ENCODE results near the gene CEP83.

Gene CEP83

DNA sequence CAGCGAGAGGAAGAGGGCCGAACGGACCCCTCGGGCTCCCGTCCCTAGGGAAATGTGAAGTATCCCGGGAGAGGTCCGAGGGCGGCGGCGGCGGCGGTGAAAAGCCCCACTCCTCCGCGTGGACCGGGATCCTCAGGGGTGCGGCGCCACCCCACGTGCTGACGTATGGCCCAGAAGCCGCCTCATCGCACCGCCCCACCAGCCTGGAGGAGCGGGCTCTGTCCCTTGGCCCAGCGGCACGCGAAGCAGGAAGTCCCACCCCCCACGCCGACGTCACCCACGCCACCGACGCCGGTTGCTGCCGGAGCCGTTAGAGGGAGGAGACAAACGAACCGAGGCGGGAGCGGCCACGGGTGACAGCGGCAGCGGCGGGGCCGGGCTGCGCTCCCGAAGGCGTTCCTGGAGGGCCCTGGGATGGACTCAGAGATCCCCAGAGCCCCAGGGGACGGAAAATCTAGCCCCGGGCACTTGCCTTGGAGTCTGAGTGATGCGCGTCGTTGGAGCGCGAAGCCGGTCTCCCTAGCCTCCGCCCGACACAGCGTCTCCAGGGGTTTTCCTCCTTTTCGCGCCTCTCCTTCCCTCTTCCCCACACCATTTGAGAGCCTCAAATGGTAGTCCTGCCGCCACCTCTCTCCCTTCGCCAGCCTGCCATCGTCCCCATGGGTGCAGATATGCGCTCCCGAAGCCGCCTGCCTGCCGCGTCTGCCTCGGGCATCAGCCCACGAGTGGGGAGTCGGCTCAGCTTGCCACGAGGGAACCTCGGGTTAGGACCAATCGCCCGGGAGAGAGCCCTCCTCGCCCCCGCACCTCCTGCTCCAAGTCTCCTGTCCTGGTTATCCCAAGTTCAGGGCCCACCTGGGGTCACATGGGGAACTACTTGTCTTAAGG lies at the start of gene CEP83:
CEP83 (minus strand) TSS at position 140 of the 888 bp plus-strand sequence. CDS start 47,377 bp downstream, outside the sequence.
- Histone ChIP-seq H3K36me3 (ENCODE audit: control insufficient read depth, low read depth, low read length) (no peaks in the 10 kb centered on the region), H3K27ac (ENCODE audit: low read length) (no peak within 1 kb of the TSS), H3K4me1 (ENCODE audit: control insufficient read depth, low read depth, low read length) (peaks cover 3% of the 10 kb centered on the region), H3K4me3 (ENCODE audit: low read length) (peak within 1 kb of the TSS; percentile 96), H3K9me3 (ENCODE audit: control insufficient read depth, low read depth, low read length) (no peaks in the 10 kb centered on the region), H3K9ac (ENCODE audit: low read length) (peak within 1 kb of the TSS; percentile 82), H3K27me3 (ENCODE audit: control insufficient read depth, insufficient read depth, low read length) (peaks cover 7% of the 10 kb centered on the region)

DNA sequence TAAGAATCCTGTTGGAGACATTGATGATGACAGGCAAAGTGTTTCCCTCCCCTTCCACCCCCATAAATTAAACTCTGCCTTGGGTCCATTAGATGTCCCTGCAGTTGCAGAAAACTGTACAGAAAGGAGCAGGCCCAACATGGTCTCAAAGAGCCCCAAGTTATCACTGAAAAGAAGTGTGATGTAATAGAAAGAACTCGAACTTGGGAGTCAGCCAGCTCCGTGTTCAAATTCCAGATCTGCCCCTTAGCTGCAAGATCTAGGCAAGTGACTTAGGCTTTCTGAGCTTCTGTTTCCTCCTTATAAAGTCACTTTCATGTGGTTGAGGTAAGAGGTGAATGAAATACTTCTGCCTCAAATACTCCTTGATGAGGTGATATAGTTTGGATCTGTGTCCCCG lies 49.6 kb upstream of the CEP83 start:
- H3K9me3 ChIP-seq (ENCODE audit: control insufficient read depth, low read depth, low read length), result no peaks in the 10 kb centered on the region
- H3K4me3 ChIP-seq (ENCODE audit: low read length), result no peak overlapping the region
- H3K27me3 ChIP-seq (ENCODE audit: control insufficient read depth, insufficient read depth, low read length), result no peaks in the 10 kb centered on the region
- no peak overlapping the region for H3K27ac ChIP-seq (ENCODE audit: low read length)
- no peaks in the 10 kb centered on the region for H3K36me3 ChIP-seq (ENCODE audit: control insufficient read depth, low read depth, low read length)
- H3K4me1 ChIP-seq (ENCODE audit: control insufficient read depth, low read depth, low read length), result no peaks in the 10 kb centered on the region
- no peak overlapping the region for H3K9ac ChIP-seq (ENCODE audit: low read length)

- Histone ChIP-seq H3K27me3 (ENCODE audit: control insufficient read depth, insufficient read depth, low read length) (no peaks in the 10 kb centered on the region), H3K36me3 (ENCODE audit: control insufficient read depth, low read depth, low read length) (no peaks in the 10 kb centered on the region), H3K4me1 (ENCODE audit: control insufficient read depth, low read depth, low read length) (no peaks in the 10 kb centered on the region)
Measured at GRCh38 chr12:94507455-94507854, 47.8 kb upstream of the CEP83 start.

DNA sequence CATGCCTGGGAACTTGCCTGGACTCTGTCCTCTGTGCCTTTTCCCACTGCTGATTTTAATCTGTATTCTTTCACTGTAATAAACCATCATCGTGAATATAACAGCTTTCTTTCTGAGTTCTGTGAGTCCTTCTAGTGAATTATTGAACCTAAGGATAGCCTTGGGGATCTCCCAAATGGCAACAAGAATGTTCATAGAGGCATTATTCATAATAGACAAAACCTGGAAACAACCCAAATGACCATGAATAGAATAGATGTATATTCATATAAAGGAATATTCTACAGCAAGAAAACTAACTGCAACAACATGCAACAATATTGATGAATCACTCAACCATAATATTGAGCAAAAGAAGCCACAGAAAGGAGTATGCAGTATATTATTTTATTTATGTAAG lies 44.7 kb upstream of the CEP83 start:
- H3K9ac ChIP-seq (ENCODE audit: low read length), result no peak overlapping the region
- no peaks in the 10 kb centered on the region for H3K4me1 ChIP-seq (ENCODE audit: control insufficient read depth, low read depth, low read length)
- H3K36me3 ChIP-seq (ENCODE audit: control insufficient read depth, low read depth, low read length), result no peaks in the 10 kb centered on the region
- H3K4me3 ChIP-seq (ENCODE audit: low read length), result no peak overlapping the region
- no peaks in the 10 kb centered on the region for H3K9me3 ChIP-seq (ENCODE audit: control insufficient read depth, low read depth, low read length)
- H3K27ac ChIP-seq (ENCODE audit: low read length), result no peak overlapping the region
- no peaks in the 10 kb centered on the region for H3K27me3 ChIP-seq (ENCODE audit: control insufficient read depth, insufficient read depth, low read length)

More at GRCh38 chr12:94507455-94507854, 47.8 kb upstream of the CEP83 start:
- H3K9me3 ChIP-seq (ENCODE audit: control insufficient read depth, low read depth, low read length), result no peaks in the 10 kb centered on the region
- H3K27ac ChIP-seq (ENCODE audit: low read length), result no peak overlapping the region
- no peak overlapping the region for H3K4me3 ChIP-seq (ENCODE audit: low read length)
- H3K9ac ChIP-seq (ENCODE audit: low read length), result no peak overlapping the region

GRCh38 chr12:94503619-94504018 lies 44.0 kb upstream of the CEP83 start:
- Histone ChIP-seq H3K4me3 (ENCODE audit: low read length) (no peak overlapping the region), H3K27ac (ENCODE audit: low read length) (no peak overlapping the region), H3K36me3 (ENCODE audit: control insufficient read depth, low read depth, low read length) (no peaks in the 10 kb centered on the region), H3K4me1 (ENCODE audit: control insufficient read depth, low read depth, low read length) (no peaks in the 10 kb centered on the region), H3K9ac (ENCODE audit: low read length) (no peak overlapping the region), H3K27me3 (ENCODE audit: control insufficient read depth, insufficient read depth, low read length) (no peaks in the 10 kb centered on the region), H3K9me3 (ENCODE audit: control insufficient read depth, low read depth, low read length) (peaks cover 2% of the 10 kb centered on the region)

DNA sequence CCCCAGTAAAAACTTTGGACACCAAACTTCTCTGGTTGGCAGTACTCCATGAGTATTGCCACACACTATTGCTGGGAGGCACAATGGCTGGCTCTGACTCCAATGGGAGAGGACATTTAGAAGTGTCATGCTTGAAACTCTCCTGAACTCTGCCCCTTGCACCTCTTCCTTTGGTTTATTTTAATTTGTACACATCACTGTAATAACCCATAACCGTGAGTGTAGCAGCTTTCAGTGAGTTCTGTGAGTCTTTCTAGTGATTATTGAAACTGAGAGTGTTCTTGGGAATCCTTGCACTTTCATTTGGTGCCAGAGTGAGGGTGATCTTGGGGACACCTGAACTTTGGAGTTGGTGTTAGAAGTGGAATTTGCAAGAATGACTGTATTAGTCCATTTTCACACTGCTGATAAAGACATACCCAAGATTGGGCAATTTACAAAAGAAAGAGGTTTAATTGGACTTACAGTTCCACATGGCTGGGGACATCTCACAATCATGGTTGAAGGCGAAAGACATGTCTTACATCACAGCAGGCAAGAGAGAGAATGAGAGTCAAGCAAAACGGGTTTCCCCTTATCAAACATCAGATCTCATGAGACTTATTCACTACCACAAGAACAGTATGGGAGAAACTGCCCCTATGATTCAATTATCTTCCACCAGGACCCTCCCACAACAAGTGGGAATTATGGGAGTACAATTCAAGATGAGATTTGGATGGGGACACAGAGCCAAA lies 41.3 kb upstream of the CEP83 start:
- no peak overlapping the region for H3K9ac ChIP-seq (ENCODE audit: low read length)
- H3K4me3 ChIP-seq (ENCODE audit: low read length), result no peak overlapping the region
- no peaks in the 10 kb centered on the region for H3K36me3 ChIP-seq (ENCODE audit: control insufficient read depth, low read depth, low read length)
- H3K27me3 ChIP-seq (ENCODE audit: control insufficient read depth, insufficient read depth, low read length), result no peaks in the 10 kb centered on the region
- H3K4me1 ChIP-seq (ENCODE audit: control insufficient read depth, low read depth, low read length), result no peaks in the 10 kb centered on the region
- H3K27ac ChIP-seq (ENCODE audit: low read length), result no peak overlapping the region
- H3K9me3 ChIP-seq (ENCODE audit: control insufficient read depth, low read depth, low read length), result peaks cover 6% of the 10 kb centered on the region

- Histone ChIP-seq H3K36me3 (ENCODE audit: control insufficient read depth, low read depth, low read length) (no peaks in the 10 kb centered on the region), H3K9ac (ENCODE audit: low read length) (no peak overlapping the region)
Measured at GRCh38 chr12:94498698-94499097, 39.0 kb upstream of the CEP83 start.

DNA sequence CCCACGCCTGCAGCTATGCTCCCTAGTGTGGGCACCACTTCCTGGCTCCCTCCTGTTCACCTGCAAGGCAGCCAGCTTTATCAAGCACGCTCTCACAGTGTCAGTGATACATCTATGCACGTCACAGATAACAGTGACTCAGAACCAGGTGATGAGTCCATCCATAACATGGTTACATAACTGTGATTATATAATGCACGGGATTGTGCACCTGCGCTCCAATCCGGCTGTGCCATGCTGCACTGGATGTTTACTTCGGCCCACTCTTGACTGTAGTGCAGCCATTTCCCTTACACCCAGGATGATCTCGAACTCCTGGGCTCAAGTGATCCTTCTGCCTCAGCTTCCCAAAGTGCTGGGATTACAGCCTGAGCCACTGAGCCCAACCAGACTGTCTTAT lies 38.4 kb upstream of the CEP83 start:
- Histone ChIP-seq H3K9ac (ENCODE audit: low read length) (no peak overlapping the region), H3K9me3 (ENCODE audit: control insufficient read depth, low read depth, low read length) (peaks cover 6% of the 10 kb centered on the region), H3K27me3 (ENCODE audit: control insufficient read depth, insufficient read depth, low read length) (no peaks in the 10 kb centered on the region), H3K4me1 (ENCODE audit: control insufficient read depth, low read depth, low read length) (no peaks in the 10 kb centered on the region), H3K4me3 (ENCODE audit: low read length) (no peak overlapping the region), H3K27ac (ENCODE audit: low read length) (no peak overlapping the region), H3K36me3 (ENCODE audit: control insufficient read depth, low read depth, low read length) (no peaks in the 10 kb centered on the region)

More at GRCh38 chr12:94498698-94499097, 39.0 kb upstream of the CEP83 start:
- H3K27ac ChIP-seq (ENCODE audit: low read length), result no peak overlapping the region
- H3K9me3 ChIP-seq (ENCODE audit: control insufficient read depth, low read depth, low read length), result peaks cover 6% of the 10 kb centered on the region
- no peaks in the 10 kb centered on the region for H3K4me1 ChIP-seq (ENCODE audit: control insufficient read depth, low read depth, low read length)
- H3K4me3 ChIP-seq (ENCODE audit: low read length), result no peak overlapping the region
- no peaks in the 10 kb centered on the region for H3K27me3 ChIP-seq (ENCODE audit: control insufficient read depth, insufficient read depth, low read length)

- Histone ChIP-seq H3K27ac (ENCODE audit: low read length) (no peak overlapping the region), H3K4me1 (ENCODE audit: control insufficient read depth, low read depth, low read length) (no peaks in the 10 kb centered on the region), H3K9me3 (ENCODE audit: control insufficient read depth, low read depth, low read length) (peaks cover 6% of the 10 kb centered on the region), H3K27me3 (ENCODE audit: control insufficient read depth, insufficient read depth, low read length) (no peaks in the 10 kb centered on the region), H3K9ac (ENCODE audit: low read length) (no peak overlapping the region), H3K4me3 (ENCODE audit: low read length) (no peak overlapping the region), H3K36me3 (ENCODE audit: control insufficient read depth, low read depth, low read length) (no peaks in the 10 kb centered on the region)
Measured at GRCh38 chr12:94495445-94496115, 35.9 kb upstream of the CEP83 start.

GRCh38 chr12:94491489-94491888 lies 31.8 kb upstream of the CEP83 start:
- Histone ChIP-seq H3K27ac (ENCODE audit: low read length) (no peak overlapping the region), H3K36me3 (ENCODE audit: control insufficient read depth, low read depth, low read length) (no peaks in the 10 kb centered on the region), H3K9me3 (ENCODE audit: control insufficient read depth, low read depth, low read length) (no peaks in the 10 kb centered on the region), H3K4me3 (ENCODE audit: low read length) (no peak overlapping the region), H3K27me3 (ENCODE audit: control insufficient read depth, insufficient read depth, low read length) (no peaks in the 10 kb centered on the region), H3K4me1 (ENCODE audit: control insufficient read depth, low read depth, low read length) (no peaks in the 10 kb centered on the region), H3K9ac (ENCODE audit: low read length) (no peak overlapping the region)

DNA sequence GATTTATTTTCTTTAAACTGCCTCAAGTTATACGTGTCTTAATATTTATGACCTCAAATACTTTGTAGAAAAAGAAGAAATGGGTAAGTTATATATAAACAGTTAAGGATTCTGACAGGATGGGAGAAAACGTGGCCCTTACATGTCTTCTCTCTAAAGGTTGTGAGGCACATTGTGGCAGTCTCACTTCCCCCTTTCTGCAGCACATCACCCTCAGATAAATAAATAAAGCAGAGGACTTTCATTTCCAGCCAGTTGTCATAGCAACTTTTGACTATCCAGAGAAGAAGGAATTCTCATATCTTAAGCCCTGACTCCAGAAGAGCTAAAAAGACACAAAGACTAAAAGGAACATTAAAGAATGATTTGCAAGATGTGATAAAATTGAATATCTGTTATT lies 28.8 kb upstream of the CEP83 start:
- no peak overlapping the region for H3K4me3 ChIP-seq (ENCODE audit: low read length)
- no peak overlapping the region for H3K9ac ChIP-seq (ENCODE audit: low read length)
- H3K27ac ChIP-seq (ENCODE audit: low read length), result no peak overlapping the region
- no peaks in the 10 kb centered on the region for H3K27me3 ChIP-seq (ENCODE audit: control insufficient read depth, insufficient read depth, low read length)
- H3K4me1 ChIP-seq (ENCODE audit: control insufficient read depth, low read depth, low read length), result no peaks in the 10 kb centered on the region
- H3K36me3 ChIP-seq (ENCODE audit: control insufficient read depth, low read depth, low read length), result no peaks in the 10 kb centered on the region
- no peaks in the 10 kb centered on the region for H3K9me3 ChIP-seq (ENCODE audit: control insufficient read depth, low read depth, low read length)
